ENCODE results near the gene CBARP. TPM values are rescaled to one million over a fixed set of nuclear protein-coding genes. Genes with fewer than 3 reads are reported as not detected.
A peak's percentile ranks its signal among the peaks of the same experiment; 100 is the strongest.

The CBARP gene
- total and polyA plus RNA-seq, 9 donors = 0.45 to 21.1 (median 1.6) TPM; not detected in 1

DNA sequence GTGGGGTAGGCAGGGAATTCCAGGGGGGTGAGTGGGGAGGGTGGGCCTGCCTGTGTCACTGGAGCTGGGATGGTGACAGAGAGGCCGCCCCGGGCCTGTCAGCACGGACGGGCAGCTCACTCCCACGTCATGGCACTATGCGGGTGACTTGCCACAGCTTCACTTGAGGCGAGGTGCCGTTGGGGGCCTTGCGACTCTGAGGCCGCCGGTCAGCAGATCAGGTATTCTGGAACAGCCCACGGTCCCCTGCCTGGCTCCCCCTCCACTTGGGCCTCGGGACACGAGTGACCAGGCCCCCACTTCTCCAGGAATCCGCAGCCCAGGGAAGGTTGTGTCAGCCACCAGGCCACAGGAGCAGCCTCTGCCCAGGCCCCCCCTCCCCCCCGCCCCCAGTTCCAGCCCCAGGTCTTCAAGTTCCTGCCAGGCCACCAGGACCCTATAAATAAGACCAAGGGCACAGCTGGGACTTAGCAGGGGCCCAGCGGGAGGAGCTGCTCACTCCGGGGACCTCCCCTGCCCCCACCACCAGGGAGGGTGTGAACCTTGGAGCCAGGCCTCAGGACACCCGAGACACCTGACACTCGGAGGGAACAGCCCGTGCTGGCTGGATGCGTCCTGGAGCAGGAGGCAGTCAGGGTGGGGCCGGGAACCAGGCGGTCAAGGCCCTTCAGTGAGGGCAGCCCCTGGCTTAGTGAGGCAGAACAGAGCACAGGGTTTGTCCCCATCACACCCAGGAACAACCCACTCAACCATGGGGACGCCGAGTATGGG is 7.9 kb upstream of the CBARP start:
- no peaks in the 10 kb centered on the region for H3K9me3 ChIP-seq
- DNase-seq = peak; percentile 74 to 91 (median 89)
- intact Hi-C loops (cut with DNase I) = loop anchor here in 2 of 4 donors (2.0 to 10.0 kb wide), 3 partner anchors 21 to 799 kb away; partner anchors contain the start of genes CNN2 (in 1 of the 2), RNU6-2 (in 1 of the 2) and TMEM259 (in 1 of the 2)
- peak overlapping the region; percentile 86 to 92 for H3K27ac ChIP-seq
- TF ChIP-seq EP300 (IDR thresholded peaks at IDR 0.05) = no peak
- peak; percentile 49 for TF ChIP-seq POLR2A (IDR thresholded peaks at IDR 0.05)
- TF ChIP-seq, protein P1, sequence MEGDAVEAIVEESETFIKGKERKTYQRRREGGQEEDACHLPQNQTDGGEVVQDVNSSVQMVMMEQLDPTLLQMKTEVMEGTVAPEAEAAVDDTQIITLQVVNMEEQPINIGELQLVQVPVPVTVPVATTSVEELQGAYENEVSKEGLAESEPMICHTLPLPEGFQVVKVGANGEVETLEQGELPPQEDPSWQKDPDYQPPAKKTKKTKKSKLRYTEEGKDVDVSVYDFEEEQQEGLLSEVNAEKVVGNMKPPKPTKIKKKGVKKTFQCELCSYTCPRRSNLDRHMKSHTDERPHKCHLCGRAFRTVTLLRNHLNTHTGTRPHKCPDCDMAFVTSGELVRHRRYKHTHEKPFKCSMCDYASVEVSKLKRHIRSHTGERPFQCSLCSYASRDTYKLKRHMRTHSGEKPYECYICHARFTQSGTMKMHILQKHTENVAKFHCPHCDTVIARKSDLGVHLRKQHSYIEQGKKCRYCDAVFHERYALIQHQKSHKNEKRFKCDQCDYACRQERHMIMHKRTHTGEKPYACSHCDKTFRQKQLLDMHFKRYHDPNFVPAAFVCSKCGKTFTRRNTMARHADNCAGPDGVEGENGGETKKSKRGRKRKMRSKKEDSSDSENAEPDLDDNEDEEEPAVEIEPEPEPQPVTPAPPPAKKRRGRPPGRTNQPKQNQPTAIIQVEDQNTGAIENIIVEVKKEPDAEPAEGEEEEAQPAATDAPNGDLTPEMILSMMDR (IDR thresholded peaks at IDR 0.05) = peak in 1 of 3 donors; percentile 20
- no peaks in the 10 kb centered on the region for H3K36me3 ChIP-seq
- H3K27me3 ChIP-seq = no peaks in the 10 kb centered on the region
- peaks cover 21% of the 10 kb centered on the region for H3K4me1 ChIP-seq (ENCODE audit: insufficient read depth)
- no peak overlapping the region for H3K4me3 ChIP-seq
- 59 to 69% (median 60%) methylated on average over 20 to 26 of the region's 26 CpGs for WGBS, 3 donors

DNA sequence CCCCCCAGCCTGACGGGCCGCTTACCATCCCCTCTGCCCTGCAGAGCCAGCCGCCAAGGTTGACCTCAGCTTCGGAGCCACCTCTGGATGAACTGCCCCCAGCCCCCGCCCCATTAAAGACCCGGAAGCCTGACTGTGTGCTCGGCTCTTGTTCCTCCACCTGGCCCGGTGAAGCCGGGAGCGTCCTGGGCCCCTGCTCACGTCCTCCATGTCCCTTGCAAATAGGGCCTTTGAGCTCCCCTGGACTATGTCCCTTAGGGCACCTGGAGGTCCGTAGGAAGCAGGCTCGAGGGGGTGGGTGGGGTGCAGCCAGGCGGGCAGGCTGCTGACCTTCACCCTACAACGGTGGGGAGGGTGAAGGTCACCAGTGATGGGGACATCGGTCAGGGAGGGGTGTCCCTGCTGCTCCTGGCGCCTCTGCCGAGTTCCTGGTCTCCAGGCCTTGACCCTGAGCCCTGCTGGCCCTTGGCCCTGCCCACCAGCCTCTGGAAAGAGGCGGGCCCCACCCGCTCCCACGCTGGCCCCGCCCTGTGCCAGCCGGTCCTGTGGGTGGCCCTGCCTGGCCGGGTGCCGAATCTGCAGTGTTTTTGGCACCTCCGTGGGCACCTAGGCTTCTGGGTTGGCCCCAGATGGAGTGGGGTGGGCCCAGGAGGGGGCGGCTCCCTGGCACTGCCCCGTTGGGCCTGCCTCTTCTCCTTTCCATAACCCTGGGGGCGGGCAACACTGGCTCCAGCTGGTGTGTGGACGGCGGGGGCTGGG is 7.1 kb upstream of the CBARP start:
- 13 to 27% (median 16%) methylated on average over 26 to 31 of the region's 31 CpGs for WGBS, 3 donors
- no peaks in the 10 kb centered on the region for H3K9me3 ChIP-seq
- peak; percentile 52 to 78 (median 76) for DNase-seq
- peaks cover 21% of the 10 kb centered on the region for H3K4me1 ChIP-seq (ENCODE audit: insufficient read depth)
- no peaks in the 10 kb centered on the region for H3K36me3 ChIP-seq
- intact Hi-C loops (cut with DNase I) = loop anchor here (1.0 to 10.0 kb wide), 5 partner anchors 21 to 800 kb away; partner anchors contain the start of genes CNN2 (in 1 of the 4), RNU6-2 (in 1 of the 4) and TMEM259 (in 1 of the 4)
- no peaks in the 10 kb centered on the region for H3K27me3 ChIP-seq
- no peak overlapping the region for H3K4me3 ChIP-seq
- peak overlapping the region; percentile 86 to 92 for H3K27ac ChIP-seq
- TF ChIP-seq, protein P1 (IDR thresholded peaks at IDR 0.05) = no peak
- TF ChIP-seq EP300 (IDR thresholded peaks at IDR 0.05) (no peak), POLR2A (IDR thresholded peaks at IDR 0.05) (no peak)

DNA sequence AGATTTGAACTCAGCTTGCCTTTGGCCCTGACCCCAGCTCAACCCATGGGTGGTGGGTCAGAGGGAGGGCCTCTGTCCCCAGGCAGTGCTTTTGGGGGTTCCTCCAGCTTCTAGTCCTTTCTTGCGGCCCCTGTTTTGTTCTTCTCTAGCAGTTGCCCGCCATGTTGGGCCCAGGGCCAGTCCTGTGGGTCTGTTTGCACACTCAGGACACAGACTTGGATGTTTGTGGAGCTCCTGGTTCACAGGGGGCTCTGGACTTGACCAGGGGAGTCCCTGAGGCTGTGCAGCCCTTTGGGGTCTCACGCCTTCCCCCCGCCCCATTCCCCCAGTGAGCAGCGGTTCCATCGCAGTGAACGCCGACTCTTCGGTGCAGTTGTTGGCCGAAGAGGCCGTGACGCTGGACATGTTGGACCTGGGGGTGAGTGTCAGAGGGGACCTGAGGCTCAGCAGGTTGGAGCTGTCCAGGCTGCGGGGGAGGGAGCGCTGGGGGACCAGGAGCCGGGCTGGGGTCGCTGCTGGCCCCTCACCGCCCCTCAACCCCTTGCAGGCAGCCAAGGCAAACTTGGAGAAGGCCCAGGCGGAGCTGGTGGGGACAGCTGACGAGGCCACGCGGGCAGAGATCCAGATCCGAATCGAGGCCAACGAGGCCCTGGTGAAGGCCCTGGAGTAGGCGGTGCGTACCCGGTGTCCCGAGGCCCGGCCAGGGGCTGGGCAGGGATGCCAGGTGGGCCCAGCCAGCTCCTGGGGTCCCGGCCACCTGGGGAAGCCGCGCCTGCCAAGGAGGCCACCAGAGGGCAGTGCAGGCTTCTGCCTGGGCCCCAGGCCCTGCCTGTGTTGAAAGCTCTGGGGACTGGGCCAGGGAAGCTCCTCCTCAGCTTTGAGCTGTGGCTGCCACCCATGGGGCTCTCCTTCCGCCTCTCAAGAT is 6.2 kb upstream of the CBARP start:
- peaks cover 21% of the 10 kb centered on the region for H3K4me1 ChIP-seq (ENCODE audit: insufficient read depth)
- TF ChIP-seq EP300 (IDR thresholded peaks at IDR 0.05) (no peak), POLR2A (IDR thresholded peaks at IDR 0.05) (no peak)
- TF ChIP-seq, protein P1 (IDR thresholded peaks at IDR 0.05) = peak; percentile 98 to 100 (median 99)
- 35 to 41% (median 37%) methylated on average over 31 to 33 of the region's 33 CpGs for WGBS, 3 donors
- intact Hi-C loops (cut with DNase I) = loop anchor here (1.0 to 10.0 kb wide), 5 partner anchors 22 to 801 kb away; partner anchors contain the start of genes CNN2 (in 1 of the 4), RNU6-2 (in 1 of the 4) and TMEM259 (in 1 of the 4)
- no peaks in the 10 kb centered on the region for H3K36me3 ChIP-seq
- H3K9me3 ChIP-seq = no peaks in the 10 kb centered on the region
- peak; percentile 88 to 93 (median 92) for DNase-seq
- H3K27me3 ChIP-seq = no peaks in the 10 kb centered on the region
- peak overlapping the region; percentile 86 to 92 for H3K27ac ChIP-seq
- no peak overlapping the region for H3K4me3 ChIP-seq

All from ovary (tissue), 9 donors.